HCT116 (cell line): ENCODE results near the gene CSTPP1. TPM values are rescaled to one million over a fixed set of nuclear protein-coding genes. Genes with fewer than 3 reads are reported as not detected.
"Not testable (repeated sequence)": the region's sequence is repeated elsewhere in the genome, so short reads cannot be mapped to it uniquely, and the experiment has no call there.

Experiments
- ATAC-seq: fragments of 200-7000 bp; cut with Tn5 transposase; 2 replicates; pipeline ENCODE4 v1.9.1; 2020; ENCODE audit warnings: mild to moderate bottlenecking, moderate library complexity
- BruUV-seq: library from RNA; stranded (reverse); fragments of 400-500 nt; replicated peaks from 2 replicates; lab custom pipeline; 2021; lab: Mats Ljungman, UMichigan
- CTCF ChIA-PET: fragments of 300-600 bp; sonication (Branson Sonifier 250); formaldehyde crosslinking; loops from one replicate; lab custom pipeline; 2021; ENCODE audit warnings: antibody characterized with exemption; lab: Charles Lee
- POLR2A ChIA-PET: fragments of 300-600, 350-600 bp; sonication (Branson Sonifier 250); formaldehyde crosslinking; loops from one replicate; lab custom pipeline; 2021; ENCODE audit warnings: antibody characterized with exemption; lab: Charles Lee
- RAD21 ChIA-PET, 2 experiments: fragments of 300-600 bp; sonication (Branson Sonifier 250); formaldehyde crosslinking; loops; one replicate each; lab custom pipeline; 2023; ENCODE audit warnings: low total read pairs in 2 of 2; ENCODE audit not compliant: uncharacterized antibody in 2 of 2, unreplicated experiment in 2 of 2, low non-redundant PET in 1 of 2; lab: Charles Lee
- DNase-seq: peaks from one replicate; pipeline ENCODE4 v3.0.0-alpha.2; 2010; ENCODE audit warnings: low read depth, low spot score
- H2AFZ ChIP-seq: fragments of 200-600 bp; shearing (Covaris generic), sonication (generic); 2 replicates; pipeline ENCODE4 v1.6.1; 2017; ENCODE audit warnings: low read depth, mixed run types, mixed read lengths, antibody characterized with exemption, low read length; ENCODE audit not compliant: poor library complexity, severe bottlenecking
- H3K27ac ChIP-seq: 2 replicates; pipeline ENCODE4 v1.5.1; 2012; ENCODE audit warnings: low read depth, low read length
- H3K27me3 ChIP-seq: fragments of 200-600 bp; sonication (generic); 2 replicates; pipeline ENCODE4 v1.6.1; 2016; ENCODE audit warnings: mixed run types, low read length, mixed read lengths; ENCODE audit not compliant: insufficient read depth
- H3K36me3 ChIP-seq, 2 experiments: fragments of 200-500 bp in 1 of 2; fragments of 200-600 bp in 1 of 2; sonication (Bioruptor generic) in 1 of 2; sonication (generic) in 1 of 2; 2 replicates each; pipeline versions ENCODE4 v1.5.1 to v1.6.1; 2014 to 2016; ENCODE audit warnings: low read length in 2 of 2, inconsistent platforms in 1 of 2, mixed read lengths in 1 of 2, mixed run types in 1 of 2; ENCODE audit not compliant: insufficient read depth in 2 of 2, control insufficient read depth in 1 of 2
- H3K4me1 ChIP-seq, 2 experiments: fragments of 200-600 bp in 1 of 2; sonication (generic) in 1 of 2; 2 replicates each; pipeline versions ENCODE4 v1.5.1 to v1.6.1; 2012 to 2017; ENCODE audit warnings: low read length in 2 of 2, inconsistent platforms in 1 of 2, mild to moderate bottlenecking in 1 of 2, mixed read lengths in 1 of 2, mixed run types in 1 of 2, moderate library complexity in 1 of 2; ENCODE audit not compliant: insufficient read depth in 2 of 2, control insufficient read depth in 1 of 2
- H3K4me2 ChIP-seq: fragments of 200-600 bp; sonication (generic); 2 replicates; pipeline ENCODE4 v1.6.1; 2017; ENCODE audit warnings: mixed run types, low read length, mixed read lengths
- H3K4me3 ChIP-seq, 2 experiments: fragments of 200-600 bp in 1 of 2; sonication (generic) in 1 of 2; replicated peaks in 1 of 2; 2 replicates each; pipeline ENCODE4 v1.5.1; 2011 to 2016; ENCODE audit warnings: low read length in 2 of 2, control low read depth in 1 of 2, low read depth in 1 of 2, mild to moderate bottlenecking in 1 of 2, mixed read lengths in 1 of 2, mixed run types in 1 of 2
- H3K79me2 ChIP-seq: fragments of 200-600 bp; sonication (generic); 2 replicates; pipeline ENCODE4 v1.6.1; 2017; ENCODE audit warnings: mild to moderate bottlenecking, mixed run types, low read length, moderate library complexity, mixed read lengths; ENCODE audit not compliant: insufficient read depth
- H3K9ac ChIP-seq: fragments of 200-600 bp; sonication (generic); 2 replicates; pipeline ENCODE4 v1.6.1; 2016; ENCODE audit warnings: low read length, mixed read lengths
- H3K9me2 ChIP-seq: fragments of 200-600 bp; sonication (generic), shearing (Covaris generic); 2 replicates; pipeline ENCODE4 v1.6.1; 2017; ENCODE audit warnings: mixed run types, mild to moderate bottlenecking, moderate library complexity; ENCODE audit not compliant: insufficient read depth
- H3K9me3 ChIP-seq, 2 experiments: fragments of 200-500 bp in 1 of 2; fragments of 200-600 bp in 1 of 2; sonication (Bioruptor generic) in 1 of 2; sonication (generic) in 1 of 2; 2 replicates each; pipeline ENCODE4 v1.6.1; 2014 to 2017; ENCODE audit warnings: low read length in 2 of 2, mixed read lengths in 2 of 2, inconsistent platforms in 1 of 2, low read depth in 1 of 2, mild to moderate bottlenecking in 1 of 2, mixed run types in 1 of 2, moderate library complexity in 1 of 2; ENCODE audit not compliant: control insufficient read depth in 1 of 2, insufficient read depth in 1 of 2
- H4K20me1 ChIP-seq: fragments of 200-600 bp; sonication (generic), shearing (Covaris generic); 2 replicates; pipeline ENCODE4 v1.6.1; 2017; ENCODE audit warnings: mixed run types, mild to moderate bottlenecking, moderate library complexity; ENCODE audit not compliant: insufficient read depth
- POLR2AphosphoS5 ChIP-seq: IDR thresholded peaks from 2 replicates; pipeline ENCODE4 v1.6.1; 2011; ENCODE audit warnings: mild to moderate bottlenecking, low read depth, low read length, moderate library complexity
- intact Hi-C: fragments of 100-400 bp; cut with micrococcal nuclease; formaldehyde crosslinking; loops from 2 replicates; pipeline ENCODE4 v1.10.0; 2022
- total RNA-seq: library from RNA; stranded (reverse); gene quantifications from one replicate; pipeline ENCODE4 v1.2.1, GENCODE V29; 2021; ENCODE audit not compliant: unreplicated experiment
- TF ChIP-seq, protein P1 (sequence below): IDR thresholded peaks from 2 replicates; pipeline ENCODE4 v1.6.1; 2012; ENCODE audit warnings: low read depth
- TF ChIP-seq, protein P2 (sequence below): IDR thresholded peaks from 2 replicates; pipeline ENCODE4 v1.6.1; 2012

CSTPP1 gene
- total RNA-seq, 1 experiment from 2014 or later = 24.7 TPM

DNA sequence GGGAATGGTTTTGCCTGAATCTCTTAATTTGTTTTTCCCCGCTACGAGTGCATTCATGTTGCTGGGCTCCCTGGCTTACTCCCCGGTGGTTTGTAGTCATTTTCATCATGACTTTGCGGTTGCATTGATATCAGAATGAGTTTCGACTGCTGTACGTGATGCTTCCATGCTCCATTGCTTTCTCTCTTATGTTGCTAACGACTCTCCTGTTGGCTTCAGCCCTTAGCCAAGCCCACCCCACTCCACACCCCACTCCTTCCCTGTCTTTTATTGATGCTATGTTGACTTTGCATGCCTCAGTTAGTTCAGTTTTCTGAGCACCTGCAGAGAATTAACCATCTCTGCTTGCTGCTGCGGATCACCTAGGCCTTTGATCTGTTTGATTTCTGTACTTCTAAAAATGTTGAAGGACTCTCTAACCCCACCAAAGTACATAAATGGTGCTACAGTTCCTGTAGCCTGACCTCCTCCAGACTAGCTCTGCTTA, 174.8 kb downstream of the CSTPP1 start (continued):
- TF ChIP-seq, protein P1, sequence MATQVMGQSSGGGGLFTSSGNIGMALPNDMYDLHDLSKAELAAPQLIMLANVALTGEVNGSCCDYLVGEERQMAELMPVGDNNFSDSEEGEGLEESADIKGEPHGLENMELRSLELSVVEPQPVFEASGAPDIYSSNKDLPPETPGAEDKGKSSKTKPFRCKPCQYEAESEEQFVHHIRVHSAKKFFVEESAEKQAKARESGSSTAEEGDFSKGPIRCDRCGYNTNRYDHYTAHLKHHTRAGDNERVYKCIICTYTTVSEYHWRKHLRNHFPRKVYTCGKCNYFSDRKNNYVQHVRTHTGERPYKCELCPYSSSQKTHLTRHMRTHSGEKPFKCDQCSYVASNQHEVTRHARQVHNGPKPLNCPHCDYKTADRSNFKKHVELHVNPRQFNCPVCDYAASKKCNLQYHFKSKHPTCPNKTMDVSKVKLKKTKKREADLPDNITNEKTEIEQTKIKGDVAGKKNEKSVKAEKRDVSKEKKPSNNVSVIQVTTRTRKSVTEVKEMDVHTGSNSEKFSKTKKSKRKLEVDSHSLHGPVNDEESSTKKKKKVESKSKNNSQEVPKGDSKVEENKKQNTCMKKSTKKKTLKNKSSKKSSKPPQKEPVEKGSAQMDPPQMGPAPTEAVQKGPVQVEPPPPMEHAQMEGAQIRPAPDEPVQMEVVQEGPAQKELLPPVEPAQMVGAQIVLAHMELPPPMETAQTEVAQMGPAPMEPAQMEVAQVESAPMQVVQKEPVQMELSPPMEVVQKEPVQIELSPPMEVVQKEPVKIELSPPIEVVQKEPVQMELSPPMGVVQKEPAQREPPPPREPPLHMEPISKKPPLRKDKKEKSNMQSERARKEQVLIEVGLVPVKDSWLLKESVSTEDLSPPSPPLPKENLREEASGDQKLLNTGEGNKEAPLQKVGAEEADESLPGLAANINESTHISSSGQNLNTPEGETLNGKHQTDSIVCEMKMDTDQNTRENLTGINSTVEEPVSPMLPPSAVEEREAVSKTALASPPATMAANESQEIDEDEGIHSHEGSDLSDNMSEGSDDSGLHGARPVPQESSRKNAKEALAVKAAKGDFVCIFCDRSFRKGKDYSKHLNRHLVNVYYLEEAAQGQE = no peak
- TF ChIP-seq POLR2AphosphoS5 = no peak
- TF ChIP-seq, protein P2, sequence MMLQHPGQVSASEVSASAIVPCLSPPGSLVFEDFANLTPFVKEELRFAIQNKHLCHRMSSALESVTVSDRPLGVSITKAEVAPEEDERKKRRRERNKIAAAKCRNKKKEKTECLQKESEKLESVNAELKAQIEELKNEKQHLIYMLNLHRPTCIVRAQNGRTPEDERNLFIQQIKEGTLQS = no peak

DNA sequence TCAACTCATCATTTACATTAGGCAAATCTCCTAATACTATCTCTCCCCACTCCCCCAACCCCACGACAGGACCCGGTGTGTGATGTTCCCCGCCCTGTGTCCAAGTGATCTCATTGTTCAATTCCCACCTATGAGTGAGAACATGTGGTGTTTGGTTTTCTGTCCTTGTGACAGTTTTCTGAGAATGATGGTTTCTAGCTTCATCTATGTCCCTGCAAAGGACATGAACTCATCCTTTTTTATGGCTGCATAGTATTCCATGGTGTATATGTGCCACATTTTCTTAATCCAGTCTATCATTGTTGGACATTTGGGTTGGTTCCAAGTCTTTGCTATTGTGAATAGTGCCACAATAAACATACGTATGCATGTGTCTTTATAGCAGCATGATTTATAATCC, 176.4 kb downstream of the CSTPP1 start:
- ATAC-seq, H3K4me2 ChIP-seq, H3K27me3 ChIP-seq, H3K4me1 ChIP-seq, H3K9me3 ChIP-seq, POLR2A ChIA-PET, H4K20me1 ChIP-seq, DNase-seq, RAD21 ChIA-PET, intact Hi-C loops, H2AFZ ChIP-seq, H3K4me3 ChIP-seq, H3K9me2 ChIP-seq, H3K36me3 ChIP-seq, H3K9ac ChIP-seq, BruUV-seq, H3K27ac ChIP-seq, CTCF ChIA-PET, H3K79me2 ChIP-seq: not testable (repeated sequence)

DNA sequence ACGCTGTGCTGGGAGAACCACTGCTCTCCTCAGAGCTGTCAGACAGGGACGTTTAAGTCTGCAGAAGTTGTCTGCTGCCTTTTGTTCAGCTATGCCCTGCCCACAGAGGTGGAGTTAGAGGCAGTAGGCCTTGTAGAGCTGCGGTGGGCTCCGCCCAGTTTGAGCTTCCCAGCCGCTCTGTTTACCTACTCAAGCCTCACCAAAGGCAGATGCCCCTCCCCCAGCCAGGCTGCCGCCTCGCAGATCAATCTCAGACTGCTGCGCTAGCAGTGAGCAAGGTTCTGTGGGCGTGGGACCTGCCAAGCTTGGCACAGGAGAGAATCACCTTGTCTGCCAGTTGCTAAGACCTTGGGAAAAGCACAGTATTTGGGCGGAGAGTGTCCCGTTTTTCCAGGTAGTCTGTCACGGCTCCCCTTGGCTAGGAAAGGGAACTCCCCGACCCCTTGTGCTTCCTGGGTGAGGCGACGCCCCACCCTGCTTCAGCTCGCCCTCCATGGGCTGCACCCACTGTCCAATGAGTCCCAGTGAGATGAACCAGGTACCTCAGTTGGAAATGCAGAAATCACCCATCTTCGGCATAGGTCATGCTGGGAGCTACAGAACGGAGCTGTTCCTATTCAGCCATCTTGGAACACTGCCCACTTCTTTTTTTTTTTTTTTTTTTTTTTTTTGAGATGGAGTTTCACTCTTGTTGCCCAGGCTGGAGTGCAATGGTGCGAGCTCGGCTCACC, 182.6 kb downstream of the CSTPP1 start:
- H3K4me3 ChIP-seq = peak overlapping the region; percentile 30 to 45
- H3K4me2 ChIP-seq = peak overlapping the region; percentile 72
- ChIA-PET RAD21 (interaction anchor here in 1 of 2 experiments (0.7 kb wide), 1 partner anchor 34 kb away, joined by 5 read pairs; no protein-coding TSS in a partner anchor), CTCF (interaction anchor here (1.8 kb wide), 1 partner anchor 34 kb away, joined by 6 read pairs; no protein-coding TSS in a partner anchor), POLR2A (interaction anchor here (0.7 kb wide), 1 partner anchor 136 kb away, joined by 7 read pairs; no protein-coding TSS in a partner anchor)
- ATAC-seq (peak; percentile 94), DNase-seq (peak; percentile 28)
- H3K27ac ChIP-seq, H3K79me2 ChIP-seq, H3K9me3 ChIP-seq, H3K4me1 ChIP-seq, H3K36me3 ChIP-seq, H3K9me2 ChIP-seq, H3K9ac ChIP-seq, BruUV-seq, H4K20me1 ChIP-seq, H2AFZ ChIP-seq, intact Hi-C loops, H3K27me3 ChIP-seq: not testable (repeated sequence)
